Activated CD4-positive, alpha-beta T cell treated with anti-CD3 and anti-CD28 coated beads for 48 hours (primary cell): ENCODE measurements around the gene TNIK.
"Not testable (repeated sequence)": the region's sequence is repeated elsewhere in the genome, so short reads cannot be mapped to it uniquely, and the experiment has no call there.

ENCODE experiments used
- DNase-seq: peaks from one replicate; pipeline ENCODE4 v3.0.0-alpha.2; 2020

The TNIK gene

GRCh38 chr3:171245796-171246765 is 214.1 kb downstream of the TNIK start:
- DNase-seq: no peak

GRCh38 chr3:171242951-171243350 is 217.3 kb downstream of the TNIK start:
- DNase-seq: no peak

DNA sequence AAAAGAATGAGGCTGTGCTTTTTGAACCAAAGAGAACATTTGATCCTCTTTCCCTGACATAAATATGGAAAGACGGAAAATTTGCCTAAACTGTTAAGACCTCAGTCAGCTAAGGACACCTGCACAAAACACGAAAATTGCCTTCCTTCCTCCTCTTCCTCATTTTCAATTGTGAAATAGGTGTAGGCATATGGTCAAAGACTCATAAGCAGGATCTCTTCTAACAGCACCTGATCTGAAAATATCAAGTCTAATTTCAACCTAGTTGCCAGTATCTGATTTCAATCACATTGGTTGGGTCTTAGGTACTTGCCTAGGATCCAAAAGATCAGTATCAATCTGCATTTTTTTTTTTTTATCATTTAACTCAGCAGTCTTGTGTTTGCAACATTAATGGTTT is 218.0 kb downstream of the TNIK start:
- DNase-seq: no peak

GRCh38 chr3:171241655-171242054 is 218.6 kb downstream of the TNIK start:
- not testable (repeated sequence) for DNase-seq

- DNase-seq: no peak
Observed at GRCh38 chr3:171240504-171240835, 219.7 kb downstream of the TNIK start.

DNA sequence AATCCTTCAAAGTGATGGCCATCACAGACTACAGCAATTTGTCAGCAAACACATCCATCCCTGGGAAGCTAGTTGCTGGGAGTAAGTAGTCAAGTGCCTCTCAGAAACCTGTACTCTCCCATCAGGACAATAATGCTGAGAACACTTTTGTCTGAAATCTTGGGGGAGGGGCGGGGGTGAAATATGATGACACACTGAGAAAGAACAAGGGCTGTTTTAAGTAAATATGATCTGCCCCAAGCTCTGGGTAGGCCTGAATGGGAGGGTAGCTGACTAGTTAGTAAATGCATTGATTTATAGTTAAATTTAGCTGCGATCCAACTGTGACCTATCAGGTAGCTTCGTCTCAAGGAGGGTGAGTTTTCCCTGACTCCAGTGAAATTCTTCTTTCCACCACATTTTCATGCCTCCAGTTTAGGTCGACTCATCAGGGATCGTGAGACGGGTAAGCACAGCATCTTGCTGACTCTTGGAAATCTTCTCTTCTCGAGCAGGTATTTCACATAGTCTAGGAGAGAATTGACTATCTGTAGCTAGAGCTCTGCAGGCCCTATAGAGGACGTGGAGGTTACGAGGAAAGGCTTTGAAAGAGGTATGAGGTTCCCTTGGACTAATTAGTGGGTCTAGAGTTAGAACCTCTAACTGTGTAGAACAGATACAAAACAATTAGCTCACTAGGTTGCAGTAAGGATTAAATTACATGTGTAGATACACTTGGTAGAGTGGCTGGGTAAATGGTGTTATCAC is 220.3 kb downstream of the TNIK start:
- DNase-seq: no peak

GRCh38 chr3:171237009-171237385 is 223.2 kb downstream of the TNIK start:
- DNase-seq: no peak

GRCh38 chr3:171236265-171237008 is 223.8 kb downstream of the TNIK start:
- no peak for DNase-seq

GRCh38 chr3:171234298-171235010 is 225.8 kb downstream of the TNIK start:
- no peak for DNase-seq

- no peak for DNase-seq
Observed at GRCh38 chr3:171231361-171231760, 228.8 kb downstream of the TNIK start.

DNA sequence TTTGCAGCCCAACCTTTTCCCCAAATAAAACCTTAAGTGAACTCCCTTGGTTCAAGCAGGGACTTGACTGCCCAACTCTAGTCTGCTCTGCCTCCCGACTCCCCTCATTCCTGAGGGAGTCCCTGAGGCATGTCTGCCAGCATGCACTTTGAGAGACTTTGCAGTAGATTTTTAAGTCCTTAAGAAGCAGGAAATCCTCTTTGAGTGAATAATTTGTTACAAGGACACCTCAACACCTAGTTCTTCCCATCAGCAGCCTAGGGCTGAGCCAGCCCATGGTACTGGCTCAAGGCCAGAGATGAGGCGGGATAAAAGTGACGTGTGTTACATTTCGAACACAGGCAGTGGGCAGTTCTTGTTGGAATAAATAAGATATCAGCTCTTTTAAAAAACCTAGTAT is 229.3 kb downstream of the TNIK start:
- no peak for DNase-seq

DNA sequence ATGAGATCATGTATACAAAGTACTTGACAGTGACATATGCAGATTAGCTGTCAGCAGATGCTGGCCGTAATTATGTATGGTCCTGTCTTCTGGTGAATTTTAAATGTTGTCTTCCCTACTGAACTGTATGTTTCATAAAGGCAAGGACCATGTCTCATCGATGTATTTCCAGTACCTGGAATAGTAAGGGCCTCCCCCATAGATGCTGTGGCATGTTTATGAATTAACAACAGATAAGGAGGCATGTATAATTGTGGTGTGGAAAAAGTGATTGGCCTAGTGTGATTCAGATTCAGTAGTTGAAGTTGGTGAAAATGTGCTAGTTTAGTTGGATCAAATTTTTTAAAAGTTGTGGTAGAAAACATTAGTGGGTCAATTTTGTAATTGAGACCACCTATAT is 231.0 kb downstream of the TNIK start:
- no peak for DNase-seq

DNA sequence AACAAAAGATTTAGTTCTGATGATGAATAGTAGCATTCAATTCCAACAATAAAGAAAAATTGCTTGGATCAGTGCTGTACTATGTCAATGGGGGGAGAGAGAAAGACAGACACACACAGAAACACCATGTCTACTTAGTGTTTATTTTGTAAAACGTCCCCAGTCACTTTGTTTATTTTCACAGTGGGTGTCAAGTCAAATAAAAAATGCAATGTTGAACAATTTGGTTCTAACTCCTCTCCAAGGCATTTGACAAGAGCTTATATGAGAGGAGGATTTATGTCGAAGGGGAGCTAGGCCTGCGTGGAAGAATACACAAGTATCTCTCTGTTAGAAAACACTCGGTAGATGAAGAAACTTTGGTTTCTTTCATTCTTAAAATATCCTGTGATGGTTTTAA is 232.0 kb downstream of the TNIK start:
- no peak for DNase-seq

- DNase-seq: no peak
Observed at GRCh38 chr3:171227828-171228227, 232.4 kb downstream of the TNIK start.

GRCh38 chr3:171227359-171227758 is 232.8 kb downstream of the TNIK start:
- no peak for DNase-seq

DNA sequence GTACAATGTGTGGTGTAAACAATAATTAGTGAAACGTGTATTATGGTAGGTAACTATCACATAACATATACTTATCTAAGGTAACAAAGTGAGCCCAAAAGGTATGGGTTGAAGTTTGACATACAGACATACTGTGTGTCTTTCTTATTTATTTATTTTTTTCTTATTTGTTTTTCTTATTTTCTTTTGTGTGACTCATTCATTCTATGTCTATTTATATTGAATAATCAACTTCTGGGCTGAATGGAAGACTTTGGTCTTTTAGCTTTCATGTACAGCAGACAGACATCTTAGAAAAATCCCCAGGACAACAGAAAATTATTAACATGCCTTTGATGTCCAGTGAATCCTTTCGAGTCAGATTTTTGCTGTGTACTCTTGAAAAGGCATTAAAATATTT is 233.4 kb downstream of the TNIK start:
- DNase-seq: no peak

GRCh38 chr3:171225708-171226107 is 234.5 kb downstream of the TNIK start:
- DNase-seq: no peak

GRCh38 chr3:171225165-171225564 is 235.0 kb downstream of the TNIK start:
- no peak for DNase-seq

- no peak for DNase-seq
Observed at GRCh38 chr3:171223396-171223795, 236.8 kb downstream of the TNIK start.

DNA sequence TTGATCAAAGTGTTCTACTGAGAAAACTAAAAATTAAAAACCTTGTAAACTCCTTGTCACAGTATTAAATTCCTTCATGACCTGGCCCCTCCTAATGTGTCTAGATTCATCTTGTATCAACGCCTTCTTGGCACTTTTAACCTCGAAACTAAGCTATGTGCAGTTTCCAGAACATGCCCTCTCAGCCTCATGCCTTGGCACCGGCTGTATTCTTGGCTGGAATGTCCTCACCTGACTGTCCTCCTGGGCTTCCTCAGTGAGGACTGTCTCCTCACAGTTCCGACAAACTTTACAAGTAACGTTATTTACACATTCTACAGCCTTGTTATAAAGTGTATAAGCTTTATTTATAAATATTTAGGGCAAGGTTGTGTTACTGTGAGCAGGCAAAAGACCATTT is 237.2 kb downstream of the TNIK start:
- no peak for DNase-seq

DNA sequence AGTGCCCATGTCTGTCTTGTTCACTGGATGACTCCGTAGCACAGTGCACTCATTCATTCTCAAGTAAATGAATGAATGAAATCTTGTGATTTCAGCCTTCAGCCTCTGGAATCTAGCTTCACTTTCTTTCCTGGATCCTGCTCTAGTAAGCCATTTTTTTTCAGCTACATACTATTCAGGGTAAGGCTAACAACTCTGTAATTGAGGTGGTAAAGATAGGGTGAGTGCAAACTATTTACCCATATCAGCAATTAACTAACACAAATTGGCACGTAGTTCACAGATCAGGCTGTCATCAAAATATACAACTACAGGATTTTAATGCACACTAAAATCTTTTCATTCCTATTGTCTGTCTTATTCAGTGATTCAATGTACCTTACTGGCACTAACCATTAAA is 238.6 kb downstream of the TNIK start:
- no peak for DNase-seq

GRCh38 chr3:171221104-171221503 is 239.1 kb downstream of the TNIK start:
- DNase-seq: no peak

DNA sequence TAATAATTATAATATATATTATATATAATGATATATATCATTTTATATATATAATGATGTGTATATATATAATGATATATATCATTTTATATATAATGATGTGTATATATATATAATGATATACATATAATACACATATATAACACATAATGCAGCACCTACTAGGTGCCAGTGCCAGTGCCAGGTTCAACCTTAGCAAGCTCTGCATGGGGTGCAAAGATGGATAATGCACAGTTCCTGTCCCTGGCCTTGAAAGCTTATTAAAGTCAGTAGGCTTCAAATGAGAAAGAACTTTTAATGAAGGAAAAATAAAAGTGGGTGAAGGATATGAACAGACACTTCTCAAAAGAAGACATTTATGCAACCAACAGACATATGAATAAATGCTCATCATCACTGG is 240.9 kb downstream of the TNIK start:
- no peak for DNase-seq
